ENCODE measurements around the gene CSAD. TPM values are rescaled to one million over a fixed set of nuclear protein-coding genes. Genes with fewer than 3 reads are reported as not detected.
"Not testable (repeated sequence)": the region's sequence is repeated elsewhere in the genome, so short reads cannot be mapped to it uniquely, and the experiment has no call there.

CSAD gene
- total RNA-seq, 4 donors from 2014 or later, result 4.1 to 67.6 (median 42.6) TPM

DNA sequence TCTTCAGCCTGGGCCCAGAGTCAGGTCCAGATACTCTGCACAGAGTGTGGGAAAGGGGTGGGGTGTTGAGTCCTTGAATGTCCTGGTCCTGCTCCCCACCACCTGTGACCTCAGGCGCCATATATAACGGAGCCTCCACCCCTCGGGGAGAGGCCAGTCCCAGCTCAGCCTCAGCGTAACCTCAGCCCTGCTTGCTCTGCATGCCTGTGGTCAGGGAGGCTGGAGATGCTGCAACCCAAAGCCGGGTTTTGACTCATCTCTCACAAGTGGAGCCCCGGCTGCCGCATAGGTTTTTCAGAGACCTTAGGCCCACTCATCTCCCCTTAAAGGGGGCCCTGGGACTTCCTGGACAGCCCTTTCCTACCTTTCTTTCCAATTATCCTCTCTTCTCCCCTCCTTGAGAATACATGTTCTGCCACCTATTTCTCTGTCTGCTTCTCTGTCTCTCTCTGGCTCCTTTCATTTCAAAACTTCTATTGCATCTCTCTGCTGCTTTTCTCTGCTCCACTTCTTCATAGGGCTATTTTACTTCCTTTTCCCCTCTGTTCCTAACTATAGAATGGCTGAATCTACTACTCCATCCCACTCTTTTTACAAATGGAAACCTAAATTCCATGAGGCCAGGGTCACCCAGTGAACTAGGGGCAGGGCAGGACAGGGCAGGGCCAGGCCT is 25.2 kb upstream of the CSAD start:
- Histone ChIP-seq H3K4me3 (no peak overlapping the region), H3K9me3 (no peaks in the 10 kb centered on the region), H3K4me1 (peaks cover 0 to 6% of the 10 kb centered on the region in 2 donors), H3K36me3 (no peaks in the 10 kb centered on the region), H3K27ac (no peak overlapping the region), H3K27me3 (no peaks in the 10 kb centered on the region)
- no peak for DNase-seq
- TF ChIP-seq CTCF (IDR thresholded peaks at IDR 0.05) (no peak), POLR2A (IDR thresholded peaks at IDR 0.05) (no peak)
- intact Hi-C loops (cut with DNase I; ENCODE audit: low total_unique reads), result no loop called here

- DNase-seq, result no peak
- Histone ChIP-seq H3K36me3 (no peaks in the 10 kb centered on the region), H3K4me1 (peaks cover 0 to 6% of the 10 kb centered on the region in 2 donors), H3K9me3 (no peaks in the 10 kb centered on the region), H3K4me3 (no peak overlapping the region), H3K27ac (no peak overlapping the region), H3K27me3 (no peaks in the 10 kb centered on the region)
- intact Hi-C loops (cut with DNase I; ENCODE audit: low total_unique reads), result no loop called here
- TF ChIP-seq POLR2A (IDR thresholded peaks at IDR 0.05), result no peak
- no peak for TF ChIP-seq CTCF (IDR thresholded peaks at IDR 0.05)
Measured at GRCh38 chr12:53204351-53204750, 23.6 kb upstream of the CSAD start.

GRCh38 chr12:53202316-53202715 is 21.6 kb upstream of the CSAD start:
- DNase-seq, result not testable (repeated sequence)

DNA sequence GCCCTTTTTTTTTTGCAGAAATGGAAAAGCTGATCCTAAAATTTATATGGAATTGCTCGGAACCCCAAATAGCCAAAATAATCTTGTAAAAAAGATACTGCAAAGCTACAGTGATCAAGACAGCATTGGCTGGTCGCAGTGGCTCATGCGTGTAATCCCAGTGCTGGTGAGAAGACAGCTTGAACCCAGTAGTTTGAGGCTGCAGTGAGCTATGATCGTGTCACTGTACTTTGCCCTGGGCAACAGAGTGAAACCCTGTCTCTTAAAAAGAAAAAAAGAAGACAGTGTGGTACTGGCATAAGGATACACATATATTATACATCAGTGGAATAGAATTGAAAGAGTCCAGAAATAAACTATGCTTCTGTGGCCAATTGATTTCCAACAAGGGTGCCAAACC is 20.9 kb upstream of the CSAD start:
- TF ChIP-seq POLR2A (IDR thresholded peaks at IDR 0.05) (no peak), CTCF (IDR thresholded peaks at IDR 0.05) (no peak)
- H3K4me1 ChIP-seq, result peaks cover 0 to 6% of the 10 kb centered on the region in 2 donors
- no peak overlapping the region for H3K4me3 ChIP-seq
- no peak overlapping the region for H3K27ac ChIP-seq
- no peaks in the 10 kb centered on the region for H3K27me3 ChIP-seq
- no peak for DNase-seq
- intact Hi-C loops (cut with DNase I; ENCODE audit: low total_unique reads), result no loop called here
- no peaks in the 10 kb centered on the region for H3K36me3 ChIP-seq
- no peaks in the 10 kb centered on the region for H3K9me3 ChIP-seq

More at GRCh38 chr12:53202316-53202715, 21.6 kb upstream of the CSAD start:
- H3K36me3 ChIP-seq; H3K9me3 ChIP-seq; H3K27ac ChIP-seq; H3K4me3 ChIP-seq; H3K4me1 ChIP-seq; intact Hi-C loops (cut with DNase I; ENCODE audit: low total_unique reads); H3K27me3 ChIP-seq: not testable (repeated sequence)

DNA sequence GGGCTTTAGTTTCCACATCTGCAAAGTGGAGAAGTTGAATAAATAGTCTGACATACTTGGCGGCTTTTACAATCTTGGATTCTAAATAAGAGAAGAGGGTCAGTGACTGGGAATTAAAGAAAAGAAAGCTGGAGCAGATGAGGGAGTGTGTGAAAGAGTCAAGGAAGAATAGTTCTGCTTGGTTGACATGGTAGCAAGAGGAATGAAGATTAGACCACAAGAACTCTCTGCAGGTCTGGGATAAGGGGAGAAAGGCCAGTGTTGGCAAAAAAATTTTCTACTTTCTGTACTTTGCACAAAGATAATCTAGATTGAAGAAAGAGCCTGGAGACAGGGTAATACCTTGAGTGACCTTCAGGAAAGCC is 20.4 kb upstream of the CSAD start:
- peaks cover 0 to 6% of the 10 kb centered on the region in 2 donors for H3K4me1 ChIP-seq
- H3K27ac ChIP-seq, result no peak overlapping the region
- no peaks in the 10 kb centered on the region for H3K27me3 ChIP-seq
- H3K36me3 ChIP-seq, result no peaks in the 10 kb centered on the region
- intact Hi-C loops (cut with DNase I; ENCODE audit: low total_unique reads), result no loop called here
- no peak overlapping the region for H3K4me3 ChIP-seq
- no peaks in the 10 kb centered on the region for H3K9me3 ChIP-seq
- no peak for DNase-seq
- no peak for TF ChIP-seq CTCF (IDR thresholded peaks at IDR 0.05)
- no peak for TF ChIP-seq POLR2A (IDR thresholded peaks at IDR 0.05)

Data from uterus (tissue), 4 donors.